ACC112 (cell line): ENCODE results near the gene CSMD2.

Source experiments
- H2AFZ ChIP-seq: fragments of 200-600 bp; sonication (generic); one replicate; pipeline ENCODE4 v1.6.0; 2017; ENCODE audit warnings: antibody characterized with exemption, low read length; ENCODE audit not compliant: unreplicated experiment
- H3K27ac ChIP-seq: fragments of 200-600 bp; sonication (generic); 2 replicates; pipeline ENCODE4 v1.5.1; 2014; ENCODE audit warnings: low read depth, mild to moderate bottlenecking, antibody characterized with exemption, low read length, moderate library complexity
- H3K27me3 ChIP-seq: fragments of 200-600 bp; sonication (generic); 2 replicates; pipeline ENCODE4 v1.6.1; 2014; ENCODE audit warnings: mild to moderate bottlenecking, antibody characterized with exemption, low read length, moderate library complexity, mixed read lengths; ENCODE audit not compliant: insufficient read depth
- H3K36me3 ChIP-seq: fragments of 200-600 bp; sonication (generic); 2 replicates; pipeline ENCODE4 v1.6.1; 2016; ENCODE audit warnings: mild to moderate bottlenecking, antibody characterized with exemption, low read length, moderate library complexity, mixed read lengths; ENCODE audit not compliant: insufficient read depth
- H3K4me1 ChIP-seq: fragments of 200-600 bp; sonication (generic); one replicate; pipeline ENCODE4 v1.6.1; 2016; ENCODE audit warnings: low read length, mixed read lengths; ENCODE audit not compliant: insufficient read depth, unreplicated experiment, control insufficient read depth
- H3K4me3 ChIP-seq: fragments of 200-600 bp; sonication (generic); 2 replicates; pipeline ENCODE4 v1.5.1; 2014; ENCODE audit warnings: mild to moderate bottlenecking, low read depth, low read length
- H3K79me2 ChIP-seq: fragments of 200-600 bp; sonication (generic); one replicate; pipeline ENCODE4 v1.6.0; 2016; ENCODE audit warnings: low read length; ENCODE audit not compliant: control insufficient read depth, unreplicated experiment, insufficient read depth

Gene CSMD2

DNA sequence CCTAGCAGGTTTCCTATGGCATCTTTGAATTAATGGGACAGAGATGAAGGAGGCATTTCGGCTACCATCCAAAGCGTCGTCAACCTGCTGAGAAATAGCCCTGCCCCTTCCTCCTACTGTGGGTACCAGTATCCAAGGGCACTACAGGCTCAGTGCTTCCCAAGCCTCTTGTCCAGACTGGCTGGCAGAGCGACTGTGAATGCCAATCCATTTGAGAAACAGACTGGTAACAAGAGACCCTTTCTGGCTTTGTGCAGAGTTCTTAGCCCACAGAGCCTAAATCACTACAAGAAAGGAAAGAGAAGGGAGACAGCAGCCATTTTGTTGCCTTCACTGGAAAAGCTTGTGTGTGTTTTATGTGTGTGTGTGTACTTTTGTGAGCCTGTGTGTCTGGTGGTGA is 185.7 kb downstream of the CSMD2 start:
- H3K4me3 ChIP-seq = no peak overlapping the region
- H3K4me1 ChIP-seq = no peaks in the 10 kb centered on the region
- no peak overlapping the region for H2AFZ ChIP-seq
- H3K27me3 ChIP-seq = no peaks in the 10 kb centered on the region
- no peaks in the 10 kb centered on the region for H3K79me2 ChIP-seq
- no peaks in the 10 kb centered on the region for H3K36me3 ChIP-seq
- no peak overlapping the region for H3K27ac ChIP-seq

DNA sequence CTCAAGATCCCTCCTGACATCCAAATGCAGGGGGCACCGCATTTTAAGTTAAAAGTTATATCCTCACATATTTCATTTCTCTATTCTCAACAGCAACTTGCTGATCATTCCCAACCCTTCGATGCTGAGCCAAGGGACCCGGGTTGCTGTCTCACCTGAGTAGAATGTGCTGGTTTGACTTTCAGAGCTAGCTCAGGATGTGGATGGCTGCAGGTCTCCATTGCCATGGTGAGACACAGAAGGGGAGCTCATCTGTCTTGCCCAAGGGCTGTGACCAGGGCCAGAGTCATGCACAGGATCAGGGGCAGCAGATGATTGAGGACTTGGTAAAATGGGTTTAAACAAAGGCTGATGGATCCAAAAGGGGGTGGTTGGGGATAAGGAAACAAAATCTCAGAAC is 189.1 kb downstream of the CSMD2 start:
- Histone ChIP-seq H3K79me2 (no peaks in the 10 kb centered on the region), H3K36me3 (no peaks in the 10 kb centered on the region), H3K27ac (no peak overlapping the region)

DNA sequence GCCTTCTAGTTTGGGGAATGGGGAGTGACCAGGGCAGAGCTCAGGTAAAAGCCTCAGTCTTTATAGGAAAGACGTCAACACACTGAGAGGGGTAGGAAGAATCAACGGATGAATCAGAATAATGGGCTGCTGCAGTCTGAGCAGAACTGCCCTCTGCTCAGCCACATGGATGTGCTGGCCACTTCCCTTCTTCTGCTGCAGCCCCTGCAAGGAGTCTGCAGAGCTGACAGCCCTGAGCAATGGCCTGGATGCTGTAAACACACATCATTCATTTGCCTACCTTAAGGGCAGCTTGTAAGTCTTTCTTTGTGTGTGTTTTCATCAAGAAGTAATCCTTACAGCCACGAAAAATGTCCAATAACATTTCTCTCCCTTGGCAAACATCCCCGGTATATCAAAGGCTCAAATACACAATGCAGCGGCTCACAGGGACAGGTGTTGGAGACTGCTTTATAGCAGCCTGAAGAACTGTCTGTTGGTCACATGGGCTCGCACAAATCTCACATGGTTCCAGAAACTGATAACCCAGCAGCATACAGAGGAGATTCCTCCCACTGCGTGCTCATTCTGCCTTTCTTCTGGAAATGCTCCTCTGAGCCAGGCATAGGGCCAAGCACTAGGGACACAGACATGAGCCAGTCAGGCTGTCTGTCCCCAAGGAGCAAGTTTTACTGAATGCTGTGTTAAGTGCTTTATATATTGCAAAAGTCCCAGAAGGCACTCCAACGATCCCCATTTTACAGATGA is 191.1 kb downstream of the CSMD2 start:
- no peak overlapping the region for H3K27ac ChIP-seq
- H3K36me3 ChIP-seq = no peaks in the 10 kb centered on the region
- no peaks in the 10 kb centered on the region for H3K79me2 ChIP-seq
- no peaks in the 10 kb centered on the region for H3K4me1 ChIP-seq
- H3K27me3 ChIP-seq = no peaks in the 10 kb centered on the region
- no peak overlapping the region for H3K4me3 ChIP-seq
- H2AFZ ChIP-seq = no peak overlapping the region

More for the DNA sequence above, 189.1 kb downstream of the CSMD2 start:
- Histone ChIP-seq H2AFZ (no peak overlapping the region), H3K4me1 (no peaks in the 10 kb centered on the region), H3K27me3 (no peaks in the 10 kb centered on the region), H3K4me3 (no peak overlapping the region)

DNA sequence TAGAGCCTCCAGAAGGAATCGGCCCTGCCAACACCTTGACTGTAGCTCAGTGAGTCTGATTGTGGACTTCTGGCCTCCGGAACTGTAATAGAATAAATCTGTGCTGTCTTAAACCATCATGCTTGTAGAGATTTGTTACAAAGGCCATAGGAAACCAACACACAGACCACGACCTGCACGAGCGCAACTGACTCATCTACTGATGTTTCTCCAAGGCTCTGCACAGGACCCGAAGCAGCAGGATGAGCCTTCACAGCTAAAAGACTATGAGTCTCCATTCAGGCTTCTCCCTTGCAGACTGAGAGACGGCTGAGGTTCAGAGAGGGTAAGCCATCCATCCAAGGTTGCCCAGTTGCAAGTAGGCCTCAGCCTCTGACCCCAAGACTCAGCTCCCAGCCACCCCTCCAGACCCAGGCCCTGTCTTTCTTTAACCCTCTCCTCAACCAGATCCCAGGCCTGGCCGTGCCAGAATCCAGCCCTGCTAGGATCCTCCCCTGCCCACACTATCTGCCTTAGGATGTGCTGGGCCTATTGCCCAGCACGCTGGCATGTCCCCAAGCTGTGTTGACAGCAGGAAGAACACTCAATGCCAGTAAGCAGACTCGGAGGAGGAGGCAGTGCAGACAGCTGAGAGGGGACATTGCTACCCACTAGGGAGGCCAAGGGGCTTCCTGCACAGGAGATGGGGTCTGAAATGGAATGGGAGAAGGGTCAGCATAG is 192.2 kb downstream of the CSMD2 start:
- no peak overlapping the region for H3K4me3 ChIP-seq
- no peaks in the 10 kb centered on the region for H3K4me1 ChIP-seq
- no peak overlapping the region for H3K27ac ChIP-seq
- no peaks in the 10 kb centered on the region for H3K36me3 ChIP-seq
- H3K27me3 ChIP-seq = no peaks in the 10 kb centered on the region
- no peaks in the 10 kb centered on the region for H3K79me2 ChIP-seq
- no peak overlapping the region for H2AFZ ChIP-seq

DNA sequence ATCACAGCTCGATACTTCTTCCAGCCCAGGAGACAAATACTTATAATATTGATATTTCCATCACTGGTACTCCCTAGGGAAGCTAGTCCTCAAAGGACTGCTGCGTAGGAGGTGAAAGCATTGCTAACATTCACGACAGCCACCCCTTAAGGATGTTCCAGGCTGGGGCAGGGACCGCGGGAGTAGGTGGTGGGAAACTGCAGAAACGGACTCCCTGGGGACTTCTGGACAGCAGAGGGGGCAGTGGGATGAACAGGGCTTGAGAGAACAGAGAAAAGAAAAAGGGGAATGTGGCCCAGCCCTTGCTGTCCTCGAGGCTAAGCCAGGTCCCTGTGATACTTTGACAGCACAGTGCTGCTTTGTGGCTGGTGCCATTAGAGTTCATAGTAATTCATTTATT is 193.1 kb downstream of the CSMD2 start:
- Histone ChIP-seq H2AFZ (no peak overlapping the region), H3K4me1 (no peaks in the 10 kb centered on the region), H3K27me3 (no peaks in the 10 kb centered on the region), H3K79me2 (no peaks in the 10 kb centered on the region), H3K36me3 (no peaks in the 10 kb centered on the region), H3K27ac (no peak overlapping the region), H3K4me3 (no peak overlapping the region)

DNA sequence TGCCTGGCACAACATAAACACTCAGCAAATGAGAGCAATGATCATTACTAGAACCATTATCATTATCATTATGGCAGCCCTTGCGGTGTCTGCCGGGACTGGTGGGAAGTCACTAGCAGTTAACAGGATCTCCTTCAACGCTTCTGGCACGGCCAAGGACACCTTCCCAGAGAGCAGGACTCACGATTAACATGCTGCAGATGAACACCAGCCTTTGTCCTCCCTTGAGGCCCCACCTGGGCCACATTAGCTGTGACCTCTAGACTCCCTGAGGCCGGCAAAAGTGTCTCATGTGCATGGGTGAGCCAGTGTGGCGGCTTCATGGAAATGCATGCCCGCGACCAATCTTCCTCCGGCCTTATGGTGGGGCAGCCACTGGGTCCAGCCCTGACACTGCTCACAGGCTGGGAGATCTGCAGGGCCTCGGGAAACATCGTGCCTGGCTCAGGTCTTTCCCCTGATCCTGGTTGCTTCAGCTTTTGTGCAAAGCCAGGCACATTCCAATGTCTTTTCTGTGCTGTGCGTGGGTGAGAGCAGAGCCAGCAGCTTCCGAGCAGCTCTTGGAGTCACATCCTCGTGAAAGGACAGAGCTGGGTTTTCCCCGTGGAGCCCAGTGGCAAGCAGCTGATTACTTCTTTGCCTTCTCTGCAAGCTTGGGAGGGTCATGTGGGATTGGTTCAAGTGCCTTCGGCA is 193.9 kb downstream of the CSMD2 start:
- Histone ChIP-seq H3K27me3 (no peaks in the 10 kb centered on the region), H3K79me2 (no peaks in the 10 kb centered on the region)

DNA sequence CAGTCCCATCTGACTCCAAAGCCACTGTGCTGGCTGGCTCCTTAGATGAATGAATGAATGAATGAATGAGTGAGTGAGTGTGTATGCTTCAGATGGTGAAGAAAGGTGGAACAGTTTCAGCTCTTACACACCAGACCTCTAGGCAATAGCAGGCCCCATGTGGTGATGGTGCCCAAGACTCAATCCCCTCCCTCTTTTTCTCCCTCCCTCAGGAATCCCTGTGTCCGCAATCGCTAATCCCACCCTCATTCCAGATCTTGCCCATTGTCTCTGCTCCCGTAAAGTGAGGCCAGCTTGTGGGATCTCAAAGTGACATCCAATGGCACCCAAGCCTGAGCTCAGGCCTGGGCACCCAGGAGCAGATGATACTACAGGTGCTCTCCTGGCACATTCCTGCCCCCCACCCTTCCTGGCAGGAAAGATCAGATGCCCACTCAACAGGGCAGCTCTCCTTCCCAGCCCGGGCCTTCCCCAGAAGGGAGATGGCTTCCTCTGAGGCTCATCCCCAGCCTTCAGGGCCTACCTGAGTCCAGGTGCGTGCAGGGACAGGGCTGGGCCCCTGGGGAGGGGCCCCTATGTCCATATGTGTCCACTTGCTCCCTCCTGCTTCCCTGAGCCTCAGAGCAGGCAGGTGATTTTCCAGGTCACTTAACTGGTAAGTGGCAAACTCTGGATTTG is 194.7 kb downstream of the CSMD2 start:
- no peaks in the 10 kb centered on the region for H3K4me1 ChIP-seq

More for the DNA sequence above, 193.9 kb downstream of the CSMD2 start:
- no peak overlapping the region for H2AFZ ChIP-seq
- H3K4me3 ChIP-seq = no peak overlapping the region
- no peaks in the 10 kb centered on the region for H3K4me1 ChIP-seq
- H3K36me3 ChIP-seq = no peaks in the 10 kb centered on the region
- no peak overlapping the region for H3K27ac ChIP-seq

DNA sequence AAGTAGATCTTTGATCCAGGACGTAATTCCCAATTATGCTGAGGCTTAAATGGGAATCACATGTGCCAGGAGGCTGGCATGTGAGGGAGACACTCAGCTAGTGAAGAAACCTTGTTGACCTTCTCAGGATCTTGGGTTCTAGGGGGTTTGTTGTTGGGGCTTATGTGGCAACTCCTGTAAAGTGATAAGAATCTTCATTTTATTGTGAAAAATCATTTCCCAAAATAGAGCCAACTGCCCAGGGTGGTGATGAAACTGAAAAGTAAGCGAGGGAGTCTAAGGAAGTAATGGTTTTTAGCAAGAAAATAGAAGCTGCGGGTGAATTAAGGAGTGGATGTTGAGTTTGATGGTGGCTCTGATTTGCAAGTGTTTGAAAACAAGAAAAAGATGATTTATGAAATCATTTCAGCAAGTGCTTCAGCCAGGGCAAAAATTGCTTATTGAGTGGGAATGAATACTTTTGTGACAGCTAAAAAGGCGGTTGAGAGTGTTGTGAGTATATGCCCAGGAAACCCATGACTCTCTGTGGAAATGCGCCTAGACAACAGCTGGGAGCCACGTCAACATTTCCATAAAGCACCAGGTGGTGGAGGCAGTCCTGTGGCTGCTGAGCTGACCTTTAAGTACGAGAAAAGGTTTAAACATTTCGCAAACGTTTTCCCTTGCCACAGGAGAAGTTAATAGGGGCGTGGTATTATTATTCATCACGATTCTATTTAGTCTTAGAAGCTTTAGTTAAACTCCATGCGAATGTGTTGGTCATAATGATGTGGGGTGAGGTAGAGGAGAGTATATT is 198.5 kb downstream of the CSMD2 start:
- H3K79me2 ChIP-seq = no peaks in the 10 kb centered on the region
- H3K27ac ChIP-seq = no peak overlapping the region
- H3K36me3 ChIP-seq = no peaks in the 10 kb centered on the region
- no peaks in the 10 kb centered on the region for H3K4me1 ChIP-seq
- no peak overlapping the region for H2AFZ ChIP-seq
- H3K27me3 ChIP-seq = no peaks in the 10 kb centered on the region
- no peak overlapping the region for H3K4me3 ChIP-seq

More for the DNA sequence above, 194.7 kb downstream of the CSMD2 start:
- no peak overlapping the region for H2AFZ ChIP-seq
- H3K4me3 ChIP-seq = no peak overlapping the region
- no peaks in the 10 kb centered on the region for H3K27me3 ChIP-seq
- no peaks in the 10 kb centered on the region for H3K79me2 ChIP-seq
- H3K36me3 ChIP-seq = no peaks in the 10 kb centered on the region
- H3K27ac ChIP-seq = no peak overlapping the region

DNA sequence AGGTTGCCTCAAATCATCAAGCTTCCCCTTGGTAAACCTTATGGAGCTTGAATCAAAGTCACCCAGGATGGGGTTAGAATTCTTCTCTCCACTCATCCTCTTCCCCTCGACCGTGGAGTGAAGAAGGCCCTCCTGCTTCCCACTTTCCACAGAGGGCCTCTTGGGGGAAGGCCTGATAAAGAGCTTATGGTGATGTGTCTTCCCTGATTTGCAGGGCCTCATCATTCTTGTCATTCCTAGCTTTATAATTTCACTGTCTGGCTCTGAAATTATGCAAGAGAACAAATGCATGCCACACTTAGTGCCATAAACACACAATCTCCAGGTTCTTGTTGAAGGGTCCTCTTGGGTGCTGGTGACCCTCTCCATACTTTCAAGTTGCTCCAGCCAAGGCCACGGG is 199.9 kb downstream of the CSMD2 start:
- Histone ChIP-seq H3K36me3 (no peaks in the 10 kb centered on the region), H3K4me3 (no peak overlapping the region), H3K4me1 (no peaks in the 10 kb centered on the region), H2AFZ (no peak overlapping the region), H3K79me2 (no peaks in the 10 kb centered on the region), H3K27me3 (no peaks in the 10 kb centered on the region), H3K27ac (no peak overlapping the region)

DNA sequence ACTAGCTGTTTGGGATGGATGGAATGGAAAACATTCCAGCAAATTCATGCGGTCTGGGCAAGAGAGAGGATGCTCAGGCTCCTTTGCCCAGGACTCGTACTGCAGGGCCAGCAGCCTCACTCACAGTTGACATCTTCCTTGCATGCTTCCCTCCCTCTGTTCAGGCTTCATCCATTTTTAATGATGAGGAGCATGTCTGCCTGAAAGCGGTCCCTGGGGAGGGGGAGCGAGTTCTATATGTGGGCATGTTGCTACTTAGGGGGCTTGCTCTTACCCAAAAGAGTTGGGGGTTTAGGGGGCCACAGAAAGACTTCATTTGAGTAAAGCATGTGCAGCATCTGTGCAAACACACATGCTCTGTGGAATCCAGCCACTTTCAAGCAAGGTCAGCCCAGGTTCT is 203.0 kb downstream of the CSMD2 start:
- no peaks in the 10 kb centered on the region for H3K36me3 ChIP-seq
- no peaks in the 10 kb centered on the region for H3K27me3 ChIP-seq
- H3K4me1 ChIP-seq = no peaks in the 10 kb centered on the region
- no peak overlapping the region for H2AFZ ChIP-seq
- no peak overlapping the region for H3K4me3 ChIP-seq
- H3K27ac ChIP-seq = no peak overlapping the region
- H3K79me2 ChIP-seq = no peaks in the 10 kb centered on the region
